PFSK-1 (cell line): Measurements from ENCODE around the gene ZBTB5.
A peak's percentile ranks its signal among the peaks of the same experiment; 100 is the strongest.

Experiments used
- FOXP2 ChIP-seq: optimal IDR thresholded peaks from 2 replicates; pipeline ENCODE3; 2011; ENCODE audit warnings: borderline replicate concordance, control low read depth, inconsistent platforms; ENCODE audit not compliant: insufficient read depth; ENCODE audit errors: extremely low read length, extremely low read depth
- POLR2AphosphoS5 ChIP-seq: IDR thresholded peaks from 2 replicates; pipeline ENCODE4 v1.6.1; 2012; ENCODE audit warnings: low read depth, mild to moderate bottlenecking, control low read depth, low read length, moderate library complexity
- REST ChIP-seq, 2 experiments: IDR thresholded peaks; 2 replicates each; pipeline versions ENCODE4 v1.6.1 to v1.8.0; 2011 to 2012; ENCODE audit warnings: low read depth in 2 of 2, low read length in 2 of 2, control low read depth in 1 of 2, inconsistent platforms in 1 of 2, mild to moderate bottlenecking in 1 of 2, moderate library complexity in 1 of 2; ENCODE audit not compliant: insufficient read depth in 1 of 2
- SIN3A ChIP-seq: IDR thresholded peaks from 2 replicates; pipeline ENCODE4 v1.6.1; 2012; ENCODE audit warnings: mild to moderate bottlenecking, low read length, moderate library complexity, borderline replicate concordance; ENCODE audit not compliant: insufficient read depth
- TAF1 ChIP-seq: IDR thresholded peaks from 2 replicates; pipeline ENCODE4 v1.6.1; 2012; ENCODE audit warnings: low read length, control low read depth, borderline replicate concordance; ENCODE audit not compliant: insufficient read depth

The ZBTB5 gene

GRCh38 chr9:37485389-37486255 is 20.4 kb upstream of the ZBTB5 start, which contains the start of gene POLR1E:
Gene POLR1E, plus strand, starts transcription at chr9:37485948. Its CDS starts 100 bp downstream, at chr9:37486048.
- TF ChIP-seq POLR2AphosphoS5 = peak; percentile 93
- TF ChIP-seq FOXP2 = peak; percentile 64
- TF ChIP-seq REST (IDR thresholded peaks at IDR 0.05; ENCODE audit: insufficient read depth in 1 of 2, low read depth in 2 of 2, low read length in 2 of 2) = peak in 1 of 2 experiments; percentile 41; a peak in 1 of 4 replicates
- TF ChIP-seq TAF1 = peak; percentile 74; the same call in 1 of the 2 replicates
- TF ChIP-seq SIN3A = peak; percentile 91

- TF ChIP-seq TAF1 (no peak), POLR2AphosphoS5 (no peak), REST (IDR thresholded peaks at IDR 0.05; ENCODE audit: insufficient read depth in 1 of 2, low read depth in 2 of 2, low read length in 2 of 2) (no peak), SIN3A (no peak), FOXP2 (no peak)
Observed at GRCh38 chr9:37480759-37481158, 15.5 kb upstream of the ZBTB5 start.

DNA sequence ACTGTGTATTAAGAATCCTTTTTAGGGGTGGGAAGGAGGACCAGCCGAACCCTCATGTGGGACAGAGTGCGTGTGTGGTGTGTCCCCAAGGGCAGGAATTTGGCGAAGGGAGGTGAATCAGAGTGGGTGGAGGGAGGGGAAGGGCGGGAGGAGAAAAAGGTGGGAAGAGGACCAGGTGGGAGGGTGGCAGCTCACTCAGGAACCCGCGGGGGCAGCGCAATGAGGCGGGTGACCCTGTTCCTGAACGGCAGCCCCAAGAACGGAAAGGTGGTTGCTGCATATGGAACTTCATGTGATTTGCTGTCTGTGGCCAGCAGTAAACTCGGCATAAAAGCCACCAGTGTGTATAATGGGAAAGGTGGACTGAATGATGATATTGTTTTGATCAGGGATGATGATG is 11.7 kb upstream of the ZBTB5 start:
- TF ChIP-seq FOXP2 = no peak
- no peak for TF ChIP-seq SIN3A
- no peak for TF ChIP-seq REST (IDR thresholded peaks at IDR 0.05; ENCODE audit: insufficient read depth in 1 of 2, low read depth in 2 of 2, low read length in 2 of 2)

DNA sequence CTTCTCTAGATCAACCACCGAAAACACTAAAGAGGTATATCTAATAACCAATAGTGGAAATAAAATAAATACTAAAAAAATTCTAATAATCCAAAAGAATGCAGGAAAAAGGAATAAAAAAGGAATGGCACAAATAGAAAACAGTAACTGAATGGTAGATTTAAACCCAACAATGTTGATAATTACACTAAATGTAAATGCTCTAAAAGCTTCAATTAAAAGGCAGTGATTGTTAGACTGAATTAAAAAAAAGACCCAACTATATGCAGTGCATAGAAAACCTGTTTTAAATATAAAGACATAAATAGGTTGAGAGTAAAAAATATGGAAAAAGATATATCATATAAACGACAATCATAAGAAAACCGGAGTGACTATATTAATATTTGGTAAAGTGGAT is 9.2 kb upstream of the ZBTB5 start:
- TF ChIP-seq POLR2AphosphoS5 (no peak), TAF1 (no peak), SIN3A (no peak), REST (IDR thresholded peaks at IDR 0.05; ENCODE audit: insufficient read depth in 1 of 2, low read depth in 2 of 2, low read length in 2 of 2) (no peak), FOXP2 (no peak)
